Fibroblast of lung (primary cell): ENCODE data around the gene QPCT. TPM values are rescaled to one million over a fixed set of nuclear protein-coding genes. Genes with fewer than 3 reads are reported as not detected.

ENCODE experiments used
- DNase-seq, 2 donors: peaks; one replicate each; pipeline versions ENCODE4 v3.0.0 to v3.0.0-alpha.2; 2010; ENCODE audit warnings: low read depth in 2 of 2
- H2AFZ ChIP-seq: 2 replicates; pipeline ENCODE4 v1.5.1; 2012; ENCODE audit warnings: low read length, control low read depth, inconsistent platforms
- H3K27ac ChIP-seq: 2 replicates; pipeline ENCODE4 v1.5.1; 2011; ENCODE audit warnings: low read length, control low read depth; ENCODE audit not compliant: insufficient read depth
- H3K27me3 ChIP-seq: 2 replicates; pipeline ENCODE4 v1.5.1; 2011; ENCODE audit warnings: mild to moderate bottlenecking, low read length; ENCODE audit not compliant: control insufficient read depth, insufficient read depth
- H3K36me3 ChIP-seq: 2 replicates; pipeline ENCODE4 v1.5.1; 2011; ENCODE audit warnings: low read length; ENCODE audit not compliant: control insufficient read depth, insufficient read depth
- H3K4me1 ChIP-seq: 2 replicates; pipeline ENCODE4 v1.5.1; 2011; ENCODE audit warnings: low read length; ENCODE audit not compliant: control insufficient read depth, insufficient read depth; ENCODE audit errors: extremely low read depth
- H3K4me2 ChIP-seq: 2 replicates; pipeline ENCODE4 v1.5.1; 2011; ENCODE audit warnings: low read length, control low read depth; ENCODE audit not compliant: insufficient read depth; ENCODE audit errors: extremely low read depth
- H3K4me3 ChIP-seq, 4 experiments: fragments of 200-600 bp in 1 of 4; sonication (generic) in 1 of 4; replicated peaks in 1 of 4; 2 replicates each; pipeline ENCODE4 v1.5.1; 2011 to 2016; ENCODE audit warnings: low read length in 4 of 4, low read depth in 3 of 4, mild to moderate bottlenecking in 3 of 4, control low read depth in 2 of 4, inconsistent platforms in 1 of 4, mixed read lengths in 1 of 4; ENCODE audit not compliant: insufficient read depth in 1 of 4; ENCODE audit errors: control extremely low read depth in 1 of 4
- H3K79me2 ChIP-seq: 2 replicates; pipeline ENCODE4 v1.5.1; 2012; ENCODE audit warnings: mild to moderate bottlenecking, low read length, inconsistent platforms; ENCODE audit not compliant: control insufficient read depth, insufficient read depth
- H3K9ac ChIP-seq: 2 replicates; pipeline ENCODE4 v1.5.1; 2011; ENCODE audit warnings: mild to moderate bottlenecking, low read length, control low read depth; ENCODE audit not compliant: insufficient read depth
- H3K9me3 ChIP-seq: 2 replicates; pipeline ENCODE4 v1.5.1; 2012; ENCODE audit warnings: low read depth, low read length; ENCODE audit not compliant: control insufficient read depth, insufficient read depth
- H4K20me1 ChIP-seq: 2 replicates; pipeline ENCODE4 v1.5.1; 2011; ENCODE audit warnings: low read length; ENCODE audit not compliant: control insufficient read depth, insufficient read depth; ENCODE audit errors: extremely low read depth
- EZH2 ChIP-seq: IDR thresholded peaks from 2 replicates; pipeline ENCODE4 v1.5.1; 2012; ENCODE audit warnings: low read length, control low read depth, mild to moderate bottlenecking; ENCODE audit errors: missing control alignments
- polyA plus RNA-seq, 2 donors: library from polyadenylated mRNA; depleted of rRNA in 1 of 2; stranded (reverse) in 1 of 2; unstranded in 1 of 2; fragments of >200 nt; gene quantifications; 2 replicates each; pipeline ENCODE4 v1.2.1, GENCODE V29; 2011 to 2012; ENCODE audit warnings: missing spikeins in 1 of 2
- total RNA-seq: library from RNA; depleted of rRNA; stranded (reverse); fragments of >200 nt; gene quantifications from 2 replicates; pipeline ENCODE4 v1.2.1, GENCODE V29; 2014
- TF ChIP-seq, protein P1 (sequence below), 2 donors: IDR thresholded peaks in 1 of 2; conservative IDR thresholded peaks in 1 of 2; 1 replicate in 1 of 2; 2 replicates in 1 of 2; pipeline ENCODE4 v1.5.1; 2011 to 2012; ENCODE audit warnings: low read length in 2 of 2, control low read depth in 1 of 2, inconsistent platforms in 1 of 2, low read depth in 1 of 2, mild to moderate bottlenecking in 1 of 2

QPCT gene
- total and polyA plus RNA-seq, 2 donors (not counting 1 experiment from before 2014, with no cell fraction given) = 6.1 to 8.4 TPM

DNA sequence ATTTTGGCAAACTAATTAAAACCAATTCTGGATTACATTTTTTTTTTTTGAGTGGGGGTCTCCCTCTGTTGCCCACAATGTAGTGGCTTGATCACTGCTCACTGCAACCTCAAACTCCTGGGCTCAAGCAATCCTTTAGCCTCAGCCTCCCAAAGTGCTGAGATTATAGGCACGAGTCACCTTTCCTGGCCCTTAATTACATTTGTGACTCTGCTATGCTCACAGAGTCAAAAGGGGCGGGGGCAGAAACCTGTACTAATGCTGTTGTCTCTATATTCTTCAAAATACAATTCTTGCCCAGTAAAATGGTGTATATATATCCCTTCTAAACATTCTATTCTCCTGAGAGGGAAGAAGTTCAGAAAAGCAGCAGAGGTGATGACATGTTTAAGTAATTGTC is 43.0 kb upstream of the QPCT start:
- no peaks in the 10 kb centered on the region for H3K4me1 ChIP-seq
- DNase-seq = no peak
- no peaks in the 10 kb centered on the region for H3K27me3 ChIP-seq
- H3K9ac ChIP-seq = no peak overlapping the region
- H3K9me3 ChIP-seq = no peaks in the 10 kb centered on the region
- H3K4me3 ChIP-seq = no peak overlapping the region
- no peaks in the 10 kb centered on the region for H4K20me1 ChIP-seq
- no peak overlapping the region for H3K4me2 ChIP-seq
- no peak overlapping the region for H2AFZ ChIP-seq
- H3K27ac ChIP-seq = no peak overlapping the region
- H3K79me2 ChIP-seq = peaks cover 21% of the 10 kb centered on the region
- H3K36me3 ChIP-seq = no peaks in the 10 kb centered on the region
- TF ChIP-seq, protein P1, sequence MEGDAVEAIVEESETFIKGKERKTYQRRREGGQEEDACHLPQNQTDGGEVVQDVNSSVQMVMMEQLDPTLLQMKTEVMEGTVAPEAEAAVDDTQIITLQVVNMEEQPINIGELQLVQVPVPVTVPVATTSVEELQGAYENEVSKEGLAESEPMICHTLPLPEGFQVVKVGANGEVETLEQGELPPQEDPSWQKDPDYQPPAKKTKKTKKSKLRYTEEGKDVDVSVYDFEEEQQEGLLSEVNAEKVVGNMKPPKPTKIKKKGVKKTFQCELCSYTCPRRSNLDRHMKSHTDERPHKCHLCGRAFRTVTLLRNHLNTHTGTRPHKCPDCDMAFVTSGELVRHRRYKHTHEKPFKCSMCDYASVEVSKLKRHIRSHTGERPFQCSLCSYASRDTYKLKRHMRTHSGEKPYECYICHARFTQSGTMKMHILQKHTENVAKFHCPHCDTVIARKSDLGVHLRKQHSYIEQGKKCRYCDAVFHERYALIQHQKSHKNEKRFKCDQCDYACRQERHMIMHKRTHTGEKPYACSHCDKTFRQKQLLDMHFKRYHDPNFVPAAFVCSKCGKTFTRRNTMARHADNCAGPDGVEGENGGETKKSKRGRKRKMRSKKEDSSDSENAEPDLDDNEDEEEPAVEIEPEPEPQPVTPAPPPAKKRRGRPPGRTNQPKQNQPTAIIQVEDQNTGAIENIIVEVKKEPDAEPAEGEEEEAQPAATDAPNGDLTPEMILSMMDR (conservative IDR thresholded peaks at IDR 0.05 in 1 of 2, IDR thresholded peaks at IDR 0.05 in 1 of 2; ENCODE audit: low read depth in 1 of 2, low read length in 2 of 2) = no peak
- no peak for TF ChIP-seq EZH2

DNA sequence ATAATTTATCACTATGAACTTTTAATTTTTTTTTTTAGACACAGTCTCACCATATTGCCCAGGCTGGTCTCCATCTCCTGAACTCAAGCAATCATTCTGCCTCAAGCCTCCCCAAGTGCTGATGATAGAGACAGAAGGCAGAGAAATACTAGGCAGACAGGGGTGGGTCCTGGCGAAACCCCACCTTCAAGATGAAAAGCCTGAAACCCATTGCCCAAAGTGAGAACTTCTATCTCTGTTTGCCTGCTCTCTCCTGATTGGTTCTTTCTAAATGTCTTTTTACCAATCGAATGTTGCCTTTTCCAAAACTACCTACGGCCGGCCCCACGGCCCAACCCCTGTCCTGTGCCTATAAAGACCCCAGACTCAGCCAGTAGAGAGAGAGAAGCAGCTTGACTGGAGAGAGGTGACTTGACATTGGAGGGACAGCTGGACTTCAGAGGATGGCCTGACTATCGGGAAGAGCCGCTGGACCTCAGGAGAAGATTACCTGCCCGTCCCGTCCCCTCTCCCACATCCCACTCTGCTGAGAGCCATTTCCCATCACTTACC is 41.7 kb upstream of the QPCT start:
- H3K9ac ChIP-seq = no peak overlapping the region
- TF ChIP-seq, protein P1 (conservative IDR thresholded peaks at IDR 0.05 in 1 of 2, IDR thresholded peaks at IDR 0.05 in 1 of 2; ENCODE audit: low read depth in 1 of 2, low read length in 2 of 2) = no peak
- no peak for TF ChIP-seq EZH2
- no peaks in the 10 kb centered on the region for H3K9me3 ChIP-seq
- no peaks in the 10 kb centered on the region for H3K4me1 ChIP-seq
- H3K27ac ChIP-seq = no peak overlapping the region
- no peak for DNase-seq
- H3K27me3 ChIP-seq = no peaks in the 10 kb centered on the region
- H3K36me3 ChIP-seq = no peaks in the 10 kb centered on the region
- H3K4me2 ChIP-seq = no peak overlapping the region
- H3K79me2 ChIP-seq = peaks cover 18% of the 10 kb centered on the region
- H2AFZ ChIP-seq = no peak overlapping the region
- H4K20me1 ChIP-seq = no peaks in the 10 kb centered on the region
- H3K4me3 ChIP-seq = no peak overlapping the region

DNA sequence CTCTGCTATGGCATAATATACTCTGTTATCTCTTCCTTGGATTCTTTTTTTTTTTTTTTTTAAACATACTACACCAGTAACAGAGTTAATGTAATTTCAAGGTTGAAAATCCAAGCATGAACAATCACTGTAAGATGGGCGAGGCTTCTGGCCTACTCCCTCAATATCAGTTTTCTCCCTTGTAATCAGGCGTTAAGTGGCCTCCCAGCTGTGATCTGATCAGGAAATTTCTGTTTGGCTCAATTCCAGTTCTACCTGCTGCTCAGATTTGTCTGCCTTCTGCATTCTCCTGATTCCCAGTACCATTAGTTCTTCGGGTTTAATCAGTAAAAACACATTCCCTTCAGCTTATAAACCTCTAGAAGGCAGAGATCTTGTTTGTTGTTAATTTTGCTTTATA is 38.4 kb upstream of the QPCT start:
- Histone ChIP-seq H4K20me1 (no peaks in the 10 kb centered on the region), H3K27ac (no peak overlapping the region)
- no peak for DNase-seq

More for the DNA sequence above, 38.4 kb upstream of the QPCT start:
- Histone ChIP-seq H3K27me3 (no peaks in the 10 kb centered on the region), H3K79me2 (peaks cover 16% of the 10 kb centered on the region), H3K4me3 (no peak overlapping the region), H3K9me3 (no peaks in the 10 kb centered on the region), H3K4me1 (no peaks in the 10 kb centered on the region), H3K36me3 (no peaks in the 10 kb centered on the region), H3K9ac (no peak overlapping the region), H3K4me2 (no peak overlapping the region), H2AFZ (no peak overlapping the region)
- TF ChIP-seq, protein P1 (conservative IDR thresholded peaks at IDR 0.05 in 1 of 2, IDR thresholded peaks at IDR 0.05 in 1 of 2; ENCODE audit: low read depth in 1 of 2, low read length in 2 of 2) = no peak
- no peak for TF ChIP-seq EZH2
